GM19043 (cell line): ENCODE measurements around the gene NCAPD3.

ENCODE experiments used
- ATAC-seq: cut with Tn5 transposase; IDR thresholded peaks from one replicate; pipeline ENCODE4 v1.9.1; 2021; ENCODE audit warnings: low read depth; ENCODE audit not compliant: unreplicated experiment

NCAPD3 gene

DNA sequence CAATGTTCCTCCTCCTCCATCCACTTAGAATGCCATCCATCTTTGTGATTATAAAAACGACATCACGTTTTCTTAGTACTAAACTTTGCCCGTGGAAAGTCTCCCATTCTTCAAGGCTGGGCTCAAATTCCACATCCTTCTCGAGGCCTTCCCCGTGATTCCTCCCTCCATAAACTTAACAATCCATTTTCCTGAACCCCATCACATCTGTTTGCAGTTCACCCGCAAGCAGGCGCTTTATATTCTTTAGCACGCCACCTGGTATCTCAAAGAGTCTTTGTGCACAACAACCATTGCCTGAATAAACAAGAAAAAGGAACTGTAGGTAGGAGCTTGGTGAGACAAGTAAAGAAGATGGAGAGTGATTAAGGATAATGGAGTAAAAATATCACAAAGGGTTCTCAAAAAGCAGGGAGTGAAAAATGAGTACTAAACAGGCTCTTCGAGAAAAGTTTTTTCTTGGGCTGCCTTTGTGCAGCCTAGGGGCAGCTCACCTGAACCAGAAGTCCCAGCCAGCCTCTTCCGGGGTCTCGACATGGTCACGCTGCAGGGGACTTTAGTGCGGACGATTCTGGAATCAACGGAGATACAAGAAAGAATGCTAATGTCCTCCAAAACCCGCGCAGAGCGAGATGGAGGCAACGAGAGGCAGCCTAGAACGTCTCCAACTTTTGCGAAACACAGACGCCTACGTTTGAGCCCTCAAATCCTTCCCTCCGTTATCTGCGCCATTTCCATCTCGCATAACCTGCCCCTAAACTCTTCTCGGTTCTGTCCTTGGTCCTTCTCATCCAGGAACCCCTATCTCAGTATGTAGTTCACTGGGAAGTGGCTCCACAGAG lies 28.8 kb upstream of the NCAPD3 start:
- peak; percentile 19 for ATAC-seq

DNA sequence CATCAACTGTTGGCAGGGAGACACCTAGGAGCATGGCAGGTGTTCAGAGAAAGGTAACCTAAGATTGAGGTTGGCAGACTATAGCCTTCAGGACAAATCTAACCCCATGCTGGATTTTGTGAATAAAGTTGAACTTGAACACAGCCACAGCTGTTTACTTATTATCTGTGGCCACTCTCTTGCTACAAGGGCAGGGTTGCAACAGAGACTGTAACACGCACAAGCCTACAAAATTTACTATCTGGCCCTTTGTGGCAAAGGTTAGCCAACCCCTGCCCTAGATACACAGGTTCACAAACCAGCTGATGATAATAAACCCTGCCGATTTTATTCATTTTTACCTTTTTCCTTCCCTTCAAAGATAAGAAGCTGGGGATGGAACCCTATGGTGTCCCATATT lies 26.9 kb upstream of the NCAPD3 start:
- no peak for ATAC-seq

DNA sequence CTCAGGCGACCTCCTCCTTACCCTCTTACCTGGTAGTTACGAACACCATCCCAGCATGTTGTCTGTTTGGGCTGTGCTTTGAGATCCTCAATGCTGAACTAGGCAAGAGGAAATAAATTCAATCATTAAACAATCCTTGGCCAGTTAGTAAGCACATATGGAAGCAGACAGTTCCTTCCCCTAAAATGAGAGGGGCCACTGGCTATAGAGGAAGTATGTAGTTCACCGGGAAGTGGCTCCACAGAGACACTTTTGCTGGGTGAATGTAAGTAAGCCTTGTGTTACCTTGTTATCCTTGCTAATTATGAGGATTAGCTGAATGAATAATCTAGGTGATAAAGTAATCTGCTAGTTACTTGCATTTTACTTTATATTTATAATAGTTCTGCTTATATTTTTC lies 26.5 kb upstream of the NCAPD3 start:
- no peak for ATAC-seq

DNA sequence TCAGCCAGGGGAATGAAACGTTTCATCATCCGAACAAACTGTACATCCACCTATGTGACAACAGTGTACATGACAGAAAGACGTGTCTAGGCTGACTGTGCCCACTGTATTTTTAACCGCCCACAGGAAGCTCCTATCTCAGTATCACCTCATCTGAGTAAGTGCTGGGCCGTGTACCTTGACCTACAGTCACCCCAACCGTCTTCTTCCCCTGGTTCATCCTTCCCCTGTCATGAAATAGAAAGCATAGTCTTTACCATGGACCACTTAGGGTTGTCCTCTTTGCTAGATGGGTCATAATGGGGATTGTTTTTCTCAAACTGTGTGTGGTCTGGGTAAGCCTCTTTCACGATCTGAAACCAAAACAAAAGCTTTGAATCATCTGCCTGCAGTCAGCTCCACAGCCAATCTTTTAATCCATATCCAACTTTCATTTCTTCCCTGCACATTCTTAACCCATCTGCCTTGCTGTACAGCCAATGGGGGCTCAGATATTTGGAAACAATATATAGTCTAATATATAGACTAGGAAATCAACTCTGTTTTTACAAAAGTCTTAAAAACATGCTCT lies 25.2 kb upstream of the NCAPD3 start:
- ATAC-seq = no peak

DNA sequence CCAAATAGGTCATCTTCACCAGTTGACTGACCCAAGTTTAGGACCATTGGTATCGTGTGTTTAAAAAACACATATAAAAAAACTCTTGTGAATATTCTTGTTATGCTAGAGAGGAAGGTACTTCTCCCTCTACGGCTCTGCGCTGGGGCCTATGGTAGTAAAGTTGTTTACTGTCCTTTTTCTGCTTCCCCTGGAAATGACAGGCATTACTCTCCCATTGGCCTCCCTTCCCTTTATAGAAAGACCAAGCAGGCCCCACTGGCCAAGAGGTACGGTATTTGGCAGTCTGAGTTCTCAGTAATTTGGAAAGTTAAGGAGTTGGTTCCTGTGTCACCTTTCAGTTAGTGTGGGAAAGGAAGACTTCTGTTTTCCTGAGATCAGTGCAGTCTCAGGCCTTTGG lies 22.9 kb upstream of the NCAPD3 start:
- ATAC-seq = no peak

DNA sequence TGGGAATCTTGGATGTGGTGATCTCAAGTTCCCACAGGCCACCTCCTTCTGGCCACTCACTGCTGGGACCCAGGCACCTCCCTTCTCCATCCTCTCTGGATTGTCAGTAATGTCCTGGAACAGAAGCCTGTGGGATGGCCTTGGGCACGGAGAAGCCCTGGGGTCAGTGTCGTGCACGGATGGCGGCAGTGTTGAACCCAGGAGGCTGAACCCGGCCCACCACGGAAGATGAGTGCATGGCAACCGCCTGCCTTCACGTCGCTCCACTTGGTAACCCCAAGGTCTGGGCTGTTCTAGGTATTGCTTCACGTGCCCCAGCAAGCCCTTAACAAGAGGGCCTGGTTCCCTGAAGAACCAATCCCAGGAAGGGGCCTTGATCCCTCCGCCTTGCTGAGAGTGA lies 22.3 kb upstream of the NCAPD3 start:
- no peak for ATAC-seq

DNA sequence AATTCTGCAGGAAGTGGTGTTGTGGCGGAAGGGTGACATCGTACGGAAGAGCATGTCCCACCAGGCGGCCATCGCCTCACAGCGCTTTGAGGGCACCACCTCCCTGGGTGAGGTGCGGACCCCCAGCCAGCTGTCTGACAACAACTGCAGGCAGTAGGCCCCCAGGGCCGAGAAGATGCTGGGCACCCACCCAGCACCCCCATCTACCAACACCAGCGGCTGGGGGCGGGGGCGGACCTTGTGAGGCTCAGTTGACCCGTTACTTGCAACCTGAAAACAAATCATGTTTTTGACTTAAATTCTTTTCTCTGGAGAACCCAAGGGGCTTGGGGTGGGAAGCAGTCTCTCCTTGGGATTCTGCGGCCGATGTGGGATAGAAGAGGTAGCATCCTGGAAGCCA lies 21.7 kb upstream of the NCAPD3 start:
- no peak for ATAC-seq

DNA sequence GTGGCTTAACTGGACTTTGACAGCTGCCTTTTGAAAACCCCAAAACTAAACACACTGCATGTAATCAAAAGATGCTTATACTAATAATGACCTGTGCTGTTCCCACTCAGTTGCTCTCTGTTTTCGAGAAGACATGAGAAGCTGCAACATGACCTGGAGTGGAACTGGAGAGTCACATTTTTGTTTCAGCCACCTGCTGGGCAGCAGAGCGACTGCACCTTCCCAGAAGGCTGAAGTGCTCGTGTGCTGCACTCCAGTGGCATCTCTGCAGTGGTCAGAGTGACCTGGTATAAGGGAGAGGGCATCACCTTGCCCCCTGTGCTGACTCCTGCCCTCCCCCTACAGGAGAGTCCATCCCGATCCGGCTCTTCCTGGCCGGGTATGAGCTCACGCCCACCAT lies 20.8 kb upstream of the NCAPD3 start:
- ATAC-seq = peak; percentile 92

DNA sequence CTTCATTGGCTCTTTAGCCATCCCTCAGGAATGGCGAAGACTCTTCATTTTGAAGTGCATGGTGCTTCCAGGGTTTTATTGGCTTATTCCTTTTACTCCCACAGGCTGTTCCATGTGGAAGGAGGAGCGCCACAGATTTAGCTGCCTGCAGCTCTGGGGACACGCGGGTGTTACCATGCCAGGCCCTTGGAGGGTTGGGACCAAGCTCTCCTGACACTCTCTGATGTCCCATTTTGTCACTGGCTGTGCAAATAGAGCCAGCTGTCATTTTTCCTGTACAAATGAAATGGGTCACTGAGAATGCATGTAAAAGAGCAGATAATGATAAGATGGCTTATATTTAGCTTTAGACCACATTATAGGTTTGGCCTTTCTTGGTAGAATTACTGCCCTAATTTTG lies 20.1 kb upstream of the NCAPD3 start:
- ATAC-seq = no peak

DNA sequence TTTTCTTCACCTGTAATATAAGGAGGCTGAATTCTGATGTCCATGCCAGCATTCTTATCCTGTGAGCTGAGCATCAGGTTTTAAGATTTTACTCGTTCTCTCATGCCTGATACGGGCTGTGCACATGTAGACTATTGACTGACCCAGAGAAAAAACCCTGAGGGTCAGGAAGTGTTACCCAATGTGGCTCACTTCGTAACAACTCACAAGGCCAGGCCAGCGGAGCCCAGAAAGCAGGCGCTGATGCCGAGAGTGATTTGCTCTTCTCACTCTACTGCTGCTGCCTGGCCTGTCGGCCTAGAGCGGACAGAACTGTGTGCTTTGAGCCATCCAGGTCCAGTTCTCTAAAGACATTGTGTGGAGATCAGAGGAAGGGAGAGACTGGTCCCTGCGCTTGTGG lies 18.6 kb upstream of the NCAPD3 start:
- ATAC-seq = no peak

DNA sequence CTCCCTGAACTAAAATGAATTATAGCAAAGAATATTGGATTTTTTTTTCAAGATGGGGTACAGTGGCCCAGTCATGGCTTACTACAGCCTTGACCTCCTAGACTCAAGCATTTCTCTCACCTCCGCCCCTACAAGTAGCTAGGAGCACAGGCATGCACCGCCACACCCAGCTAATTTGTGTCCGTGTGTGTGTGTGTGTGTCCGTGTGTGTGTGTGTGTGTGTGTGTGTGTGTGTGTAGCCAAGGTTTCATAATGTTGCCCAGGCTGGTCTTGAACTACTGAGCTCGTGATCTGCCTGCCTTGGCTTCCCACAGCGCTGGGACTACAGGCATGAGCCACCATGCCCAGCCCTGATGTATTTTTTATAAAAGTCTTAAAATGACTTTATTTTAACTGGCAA lies 16.8 kb upstream of the NCAPD3 start:
- ATAC-seq = no peak

DNA sequence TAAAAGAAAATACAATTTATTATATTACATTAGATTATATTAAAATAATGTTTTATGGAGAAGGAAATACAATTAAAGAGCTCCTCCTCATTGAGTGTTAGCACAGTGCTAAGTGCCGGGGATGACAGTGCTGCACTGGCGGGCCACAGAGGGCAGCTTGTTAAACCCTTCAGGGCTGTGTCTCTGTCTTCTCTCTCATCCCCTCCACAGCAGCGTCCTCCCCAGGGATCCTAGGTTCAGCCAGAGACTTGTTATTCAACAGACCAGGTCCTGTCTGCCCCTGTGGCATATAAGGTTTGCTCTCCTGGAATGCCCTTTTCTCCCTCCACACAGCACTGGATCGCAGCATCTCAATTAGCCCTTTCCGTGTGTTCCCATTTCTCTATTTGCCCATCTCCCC lies 15.2 kb upstream of the NCAPD3 start:
- no peak for ATAC-seq

DNA sequence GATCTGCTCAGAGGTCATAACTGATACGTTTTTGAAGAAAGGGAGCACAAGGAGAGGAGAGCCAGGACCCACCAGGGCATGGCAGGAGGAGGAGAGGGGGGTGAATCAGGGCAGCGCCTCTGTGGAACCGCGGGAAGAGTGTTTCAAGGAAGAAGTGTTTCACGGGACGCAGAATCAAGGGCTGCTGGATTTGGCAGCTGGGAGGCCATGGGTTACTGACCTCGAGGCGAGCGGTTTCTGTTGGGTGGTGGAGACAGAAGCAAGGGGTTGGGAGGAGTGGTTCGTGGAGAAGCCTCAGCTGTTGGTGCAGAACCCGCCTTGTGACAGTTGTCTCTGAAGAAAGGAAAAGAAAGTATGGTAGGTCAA lies 13.8 kb upstream of the NCAPD3 start:
- ATAC-seq = no peak

DNA sequence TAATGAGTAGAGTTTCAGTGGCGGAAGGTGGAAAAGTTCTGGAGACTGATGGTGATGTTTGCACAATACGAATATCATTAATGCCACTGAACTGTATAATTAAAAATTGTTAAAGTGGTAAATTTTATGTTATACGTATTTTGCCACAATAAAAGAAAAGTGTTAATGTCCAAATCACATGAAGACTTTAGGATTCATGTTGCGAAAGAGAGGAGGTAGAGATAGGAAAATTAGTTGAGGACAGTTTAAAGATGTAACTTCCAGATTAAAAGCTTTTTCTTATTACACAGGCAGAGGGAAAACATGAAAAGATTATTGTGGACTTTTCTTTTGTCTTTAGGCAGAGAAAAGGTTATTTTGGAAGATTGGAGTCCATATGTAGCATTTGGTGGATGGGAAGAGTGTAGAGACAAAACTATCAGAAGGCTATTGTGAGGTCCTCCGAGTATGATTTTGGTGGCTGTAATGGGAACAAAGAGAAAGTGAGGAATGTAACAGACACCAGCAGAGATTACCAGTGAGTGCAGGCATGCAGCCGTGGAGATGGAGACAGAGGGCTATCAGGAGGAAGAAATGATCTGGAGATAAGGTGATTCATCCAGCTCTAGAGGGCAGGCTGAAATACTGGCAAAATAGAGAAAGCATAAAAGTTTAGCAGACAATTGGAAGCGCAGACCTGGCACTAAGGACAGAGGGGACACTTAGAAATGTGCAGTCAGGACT lies 13.2 kb upstream of the NCAPD3 start:
- ATAC-seq = no peak

DNA sequence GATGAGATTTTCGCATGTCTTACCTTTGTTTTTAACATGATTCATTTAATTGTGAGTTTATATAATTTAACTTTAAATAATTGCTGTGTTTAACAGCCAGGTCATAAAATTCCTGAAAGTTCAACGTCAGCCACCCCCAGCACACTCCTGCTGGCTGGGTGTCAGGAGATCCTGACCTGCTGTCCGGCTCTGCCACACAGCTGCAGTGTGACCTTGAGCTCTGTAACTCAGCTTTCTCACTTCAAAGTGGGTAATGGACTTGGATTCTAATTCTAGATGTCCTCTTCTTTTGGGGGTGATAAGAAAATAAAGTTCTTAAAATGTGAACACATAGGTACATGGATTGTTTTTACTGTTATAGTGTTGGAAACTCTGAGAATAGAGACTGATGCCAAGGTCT lies 11.6 kb upstream of the NCAPD3 start:
- ATAC-seq = no peak

DNA sequence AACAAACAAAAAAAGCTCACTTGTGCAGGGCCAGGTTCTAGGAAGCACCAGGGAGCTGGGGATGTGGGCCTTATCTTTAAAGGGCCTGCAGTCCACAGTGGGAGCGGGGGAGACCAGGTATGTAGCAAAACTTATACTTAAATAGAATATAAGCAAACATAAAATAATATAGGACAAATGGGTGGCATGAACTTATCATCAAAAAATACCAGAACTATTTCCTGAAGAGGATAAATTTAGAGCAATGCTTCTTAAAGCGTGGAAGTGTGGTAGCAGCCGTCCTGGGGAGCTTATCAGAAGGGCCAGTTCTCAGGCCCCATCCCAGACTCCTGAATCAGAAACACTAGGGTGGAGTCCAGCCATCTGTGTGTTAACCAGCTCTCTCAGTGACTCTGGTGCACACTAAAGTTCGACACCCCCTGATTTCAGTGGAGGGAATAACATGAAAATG lies 10.0 kb upstream of the NCAPD3 start:
- no peak for ATAC-seq

DNA sequence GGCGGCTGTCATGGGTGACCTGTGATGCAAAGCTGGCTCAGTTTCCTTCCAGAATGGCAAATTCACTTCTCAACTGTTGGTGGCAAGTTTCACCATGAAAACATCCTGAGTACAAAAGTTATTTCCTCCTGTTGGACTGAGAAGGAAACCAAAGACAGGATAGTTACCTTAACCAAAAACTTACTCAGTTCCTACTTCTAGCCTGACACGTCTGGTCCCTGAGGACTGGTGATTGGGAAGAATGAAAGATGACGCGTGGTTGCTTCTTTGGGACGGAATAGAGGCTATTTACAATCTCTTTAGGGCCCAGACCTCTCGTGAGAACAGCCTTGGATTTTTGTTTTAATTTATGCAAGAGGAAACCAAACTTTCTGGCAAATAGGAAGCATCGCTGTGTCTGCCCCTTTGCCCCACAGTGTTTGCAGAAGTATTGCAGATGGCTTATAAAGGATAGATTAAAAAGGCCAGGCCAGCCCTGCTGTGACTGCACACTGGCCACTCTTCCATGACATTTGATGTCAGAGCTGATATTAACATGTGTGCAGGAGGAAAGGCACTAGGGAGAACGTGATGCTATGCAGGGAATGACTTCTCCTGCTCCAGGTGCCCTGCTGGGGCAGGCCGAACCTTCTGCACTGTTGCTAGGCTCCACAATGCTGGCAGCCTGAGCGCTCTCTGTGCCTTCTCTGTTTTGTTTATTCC lies 8.3 kb upstream of the NCAPD3 start:
- ATAC-seq = no peak

DNA sequence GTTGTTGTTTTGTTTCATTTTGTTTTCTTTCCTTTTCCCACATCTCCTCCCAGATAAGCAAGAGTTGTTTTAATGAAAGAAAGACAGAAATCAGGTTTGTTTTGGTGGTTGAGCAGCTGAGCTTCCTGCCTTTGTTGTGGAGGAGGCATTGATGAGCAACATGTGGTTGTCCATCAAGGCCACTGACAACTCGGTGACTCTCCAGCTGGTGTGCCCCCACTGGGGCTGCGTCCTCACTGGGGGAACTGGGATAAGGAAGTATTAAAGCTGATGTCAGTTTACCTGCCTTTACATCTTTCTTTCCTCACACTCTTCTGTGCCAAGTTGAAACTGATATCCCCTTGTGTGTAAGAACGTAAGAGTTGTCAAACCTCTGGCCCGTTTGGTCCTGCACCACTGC lies 6.6 kb upstream of the NCAPD3 start:
- no peak for ATAC-seq

DNA sequence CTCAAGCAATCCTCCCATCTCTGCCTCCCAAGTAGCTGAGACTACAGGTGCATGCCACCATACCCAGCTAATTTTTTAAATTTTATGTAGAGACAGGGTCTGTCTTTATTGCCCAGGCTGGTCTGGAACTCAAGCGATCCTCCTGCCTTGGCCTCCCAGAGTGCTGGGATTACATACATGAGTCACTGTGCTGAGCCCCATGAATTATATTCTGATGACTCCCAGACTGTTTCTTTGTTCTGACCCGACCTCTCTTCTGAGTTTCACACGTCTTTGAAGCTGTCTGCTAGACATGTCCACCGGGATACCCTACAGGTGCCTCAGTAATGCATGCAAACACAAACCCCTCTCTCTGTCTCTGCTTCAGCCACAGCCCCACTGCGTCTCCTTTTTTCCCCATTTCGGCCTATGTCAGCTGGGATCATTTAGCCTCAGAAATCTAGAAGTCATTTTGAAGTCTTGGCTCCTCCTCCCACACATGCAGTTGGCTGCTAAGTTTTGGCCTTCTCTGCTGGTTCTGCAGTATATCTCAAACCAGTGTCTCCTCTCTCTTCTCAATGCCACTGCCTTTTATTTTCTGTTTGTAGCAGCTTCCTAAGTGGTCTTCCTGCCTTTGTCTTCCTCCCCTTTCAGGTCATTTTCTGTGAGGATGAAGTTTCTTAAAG lies 5.5 kb upstream of the NCAPD3 start:
- no peak for ATAC-seq

DNA sequence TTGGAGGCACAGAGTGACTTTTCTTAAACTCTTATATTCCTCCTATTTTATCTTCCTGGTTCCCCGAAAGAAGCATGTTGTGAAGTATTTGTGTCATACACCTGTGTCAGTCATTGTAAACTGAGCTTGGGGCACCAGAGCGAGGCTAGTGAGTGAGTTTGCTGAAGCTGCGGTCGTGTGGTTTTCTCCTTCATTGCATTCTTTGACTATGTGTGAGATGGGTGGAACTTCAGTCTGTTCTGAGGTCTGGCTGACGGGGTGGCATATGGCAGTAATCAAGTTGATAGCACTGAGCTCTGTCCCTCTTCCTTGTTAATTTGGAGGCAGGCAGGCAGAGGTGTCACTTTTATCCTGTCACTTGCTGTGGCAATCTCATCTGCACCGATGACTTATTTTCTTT lies 4.9 kb upstream of the NCAPD3 start:
- peak; percentile 46 for ATAC-seq
